PFSK-1 (cell line): ENCODE results near the gene B3GNT3.

ENCODE experiments used
- FOXP2 ChIP-seq: optimal IDR thresholded peaks from 2 replicates; pipeline ENCODE3; 2011; ENCODE audit warnings: borderline replicate concordance, control low read depth, inconsistent platforms; ENCODE audit not compliant: insufficient read depth; ENCODE audit errors: extremely low read length, extremely low read depth
- POLR2AphosphoS5 ChIP-seq: IDR thresholded peaks from 2 replicates; pipeline ENCODE4 v1.6.1; 2012; ENCODE audit warnings: low read depth, mild to moderate bottlenecking, control low read depth, low read length, moderate library complexity
- REST ChIP-seq, 2 experiments: IDR thresholded peaks; 2 replicates each; pipeline versions ENCODE4 v1.6.1 to v1.8.0; 2011 to 2012; ENCODE audit warnings: low read depth in 2 of 2, low read length in 2 of 2, control low read depth in 1 of 2, inconsistent platforms in 1 of 2, mild to moderate bottlenecking in 1 of 2, moderate library complexity in 1 of 2; ENCODE audit not compliant: insufficient read depth in 1 of 2
- SIN3A ChIP-seq: IDR thresholded peaks from 2 replicates; pipeline ENCODE4 v1.6.1; 2012; ENCODE audit warnings: mild to moderate bottlenecking, low read length, moderate library complexity, borderline replicate concordance; ENCODE audit not compliant: insufficient read depth
- TAF1 ChIP-seq: IDR thresholded peaks from 2 replicates; pipeline ENCODE4 v1.6.1; 2012; ENCODE audit warnings: low read length, control low read depth, borderline replicate concordance; ENCODE audit not compliant: insufficient read depth

Gene B3GNT3

GRCh38 chr19:17775991-17776803 lies 18.7 kb upstream of the B3GNT3 start:
- no peak for TF ChIP-seq FOXP2
- no peak for TF ChIP-seq TAF1
- TF ChIP-seq SIN3A: no peak
- no peak for TF ChIP-seq POLR2AphosphoS5
- no peak for TF ChIP-seq REST (IDR thresholded peaks at IDR 0.05; ENCODE audit: insufficient read depth in 1 of 2, low read depth in 2 of 2, low read length in 2 of 2)

GRCh38 chr19:17778251-17778967 lies 16.5 kb upstream of the B3GNT3 start:
- no peak for TF ChIP-seq POLR2AphosphoS5
- TF ChIP-seq FOXP2: no peak
- no peak for TF ChIP-seq SIN3A
- TF ChIP-seq REST (IDR thresholded peaks at IDR 0.05; ENCODE audit: insufficient read depth in 1 of 2, low read depth in 2 of 2, low read length in 2 of 2): no peak
- TF ChIP-seq TAF1: no peak

- TF ChIP-seq SIN3A (no peak), TAF1 (no peak), FOXP2 (no peak), POLR2AphosphoS5 (no peak)
Measured at GRCh38 chr19:17778968-17779929, 15.7 kb upstream of the B3GNT3 start.

- no peak for TF ChIP-seq FOXP2
- TF ChIP-seq SIN3A: no peak
- TF ChIP-seq POLR2AphosphoS5: no peak
- no peak for TF ChIP-seq REST (IDR thresholded peaks at IDR 0.05; ENCODE audit: insufficient read depth in 1 of 2, low read depth in 2 of 2, low read length in 2 of 2)
- TF ChIP-seq TAF1: no peak
Measured at GRCh38 chr19:17780781-17781180, 14.2 kb upstream of the B3GNT3 start.
